Activated CD4-positive, alpha-beta T cell treated with anti-CD3 and anti-CD28 coated beads for 4 hours (primary cell): ENCODE measurements around the gene OR56A4.
"Not testable (repeated sequence)": the region's sequence is repeated elsewhere in the genome, so short reads cannot be mapped to it uniquely, and the experiment has no call there.

Experiments used
- DNase-seq, 2 donors: peaks; one replicate each; pipeline ENCODE4 v3.0.0-alpha.2; 2020

OR56A4 gene

GRCh38 chr11:6006846-6007245 lies at the start of gene OR56A4:
Gene OR56A4, minus strand, starts transcription at chr11:6006946. Its CDS starts 3,954 bp downstream, at chr11:6002992.
- no peak for DNase-seq

- no peak for DNase-seq
Observed at GRCh38 chr11:6055569-6055968, 48.8 kb upstream of the OR56A4 start.

GRCh38 chr11:6052374-6052773 lies 45.6 kb upstream of the OR56A4 start:
- no peak for DNase-seq

- no peak for DNase-seq
Observed at GRCh38 chr11:6040874-6041273, 34.1 kb upstream of the OR56A4 start.

- DNase-seq: no peak
Observed at GRCh38 chr11:6030708-6031405, 24.1 kb upstream of the OR56A4 start, which contains the start of gene OR56A1. Gene OR56A1, minus strand, starts transcription at chr11:6030758. Its CDS starts 3,066 bp downstream, at chr11:6027692.

GRCh38 chr11:6027501-6027900 lies 20.8 kb upstream of the OR56A4 start:
- DNase-seq: no peak

- DNase-seq: no peak
Observed at GRCh38 chr11:6025056-6025455, 18.3 kb upstream of the OR56A4 start.

GRCh38 chr11:6022956-6023355 lies 16.2 kb upstream of the OR56A4 start:
- no peak for DNase-seq

- DNase-seq: no peak
Observed at GRCh38 chr11:6013042-6013441, 6.3 kb upstream of the OR56A4 start.

- no peak for DNase-seq
Observed at GRCh38 chr11:6012035-6012668, 5.4 kb upstream of the OR56A4 start.

- no peak for DNase-seq
Observed at GRCh38 chr11:6006395-6006794, 351 bp downstream of the OR56A4 start.

- no peak for DNase-seq
Observed at GRCh38 chr11:6002202-6002699, 4.5 kb downstream of the OR56A4 start.

- DNase-seq: no peak
Observed at GRCh38 chr11:5994791-5995190, 12.0 kb downstream of the OR56A4 start.

- no peak for DNase-seq
Observed at GRCh38 chr11:5992604-5993251, 14.0 kb downstream of the OR56A4 start.

GRCh38 chr11:5992150-5992549 lies 14.6 kb downstream of the OR56A4 start:
- DNase-seq: no peak

GRCh38 chr11:5989203-5989602 lies 17.5 kb downstream of the OR56A4 start:
- no peak for DNase-seq

GRCh38 chr11:5986885-5987284 lies 19.9 kb downstream of the OR56A4 start, which contains the start of gene OR52L1:
Gene OR52L1, minus strand, starts transcription at chr11:5986985. Its CDS starts 55 bp downstream, at chr11:5986930.
- DNase-seq: no peak

GRCh38 chr11:5983443-5983842 lies 23.3 kb downstream of the OR56A4 start:
- no peak for DNase-seq

GRCh38 chr11:5973530-5973929 lies 33.2 kb downstream of the OR56A4 start:
- no peak for DNase-seq

- no peak for DNase-seq
Observed at GRCh38 chr11:5968394-5968793, 38.4 kb downstream of the OR56A4 start, which contains the start of gene OR56A5. Gene OR56A5, minus strand, starts transcription at chr11:5968494. Its CDS starts 0 bp downstream, at chr11:5968494.

- no peak for DNase-seq
Observed at GRCh38 chr11:5967708-5968107, 39.0 kb downstream of the OR56A4 start.

- DNase-seq: no peak
Observed at GRCh38 chr11:5966958-5967357, 39.8 kb downstream of the OR56A4 start.

GRCh38 chr11:5960704-5961320 lies 45.9 kb downstream of the OR56A4 start:
- not testable (repeated sequence) for DNase-seq
